WTC11 (cell line): ENCODE data around the gene PTPRJ. TPM values are rescaled to one million over a fixed set of nuclear protein-coding genes. Genes with fewer than 3 reads are reported as not detected.

Experiments used
- ATAC-seq: fragments of 200-7000 bp; cut with Tn5 transposase; 2 replicates; pipeline ENCODE4 v1.10.0; 2021; ENCODE audit warnings: mild to moderate bottlenecking, moderate library complexity
- CTCF ChIA-PET: fragments of 300-600 bp; sonication (Branson Sonifier 250); formaldehyde crosslinking; loops from one replicate; lab custom pipeline; 2021; ENCODE audit warnings: antibody characterized with exemption; lab: Charles Lee
- POLR2A ChIA-PET: fragments of 350-600 bp; sonication (Branson Sonifier 250); formaldehyde crosslinking; loops from one replicate; lab custom pipeline; 2021; ENCODE audit warnings: antibody characterized with exemption; lab: Charles Lee
- DNase-seq: peaks from one replicate; pipeline ENCODE4 v3.0.0; 2021; ENCODE audit warnings: low spot score
- H3K27ac Mint-ChIP-seq: 2 replicates; pipeline ENCODE4 v1.8.0; 2021; ENCODE audit warnings: mixed read lengths
- H3K27me3 Mint-ChIP-seq: 2 replicates; pipeline ENCODE4 v1.8.0; 2021; ENCODE audit warnings: low read depth, mild to moderate bottlenecking, moderate library complexity, mixed read lengths
- H3K36me3 Mint-ChIP-seq: 2 replicates; pipeline ENCODE4 v1.8.0; 2021; ENCODE audit warnings: mixed read lengths
- H3K4me1 Mint-ChIP-seq: 2 replicates; pipeline ENCODE4 v1.8.0; 2022; ENCODE audit warnings: mixed read lengths
- H3K4me3 Mint-ChIP-seq: 2 replicates; pipeline ENCODE4 v1.8.0; 2021; ENCODE audit warnings: mild to moderate bottlenecking, moderate library complexity, mixed read lengths
- H3K9me3 Mint-ChIP-seq: 2 replicates; pipeline ENCODE4 v1.8.0; 2021; ENCODE audit warnings: mixed read lengths
- CDX4 ChIP-seq: fragments of 250-450 bp; sonication (Bioruptor Pico); IDR thresholded peaks from 2 replicates; pipeline ENCODE4 v1.9.0; 2021; ENCODE audit warnings: moderate library complexity, mild to moderate bottlenecking, inconsistent platforms, borderline replicate concordance
- CREB1 ChIP-seq: sonication (generic); formaldehyde crosslinking; IDR thresholded peaks from 2 replicates; pipeline ENCODE4 v1.8.0; 2023; ENCODE audit warnings: mild to moderate bottlenecking, missing genetic modification reagents
- CTCF ChIP-seq: fragments of 200-600 bp; IDR thresholded peaks from 2 replicates; pipeline ENCODE4 v1.8.0; 2022; ENCODE audit warnings: antibody characterized with exemption
- ETV6 ChIP-seq: sonication (generic); formaldehyde crosslinking; IDR thresholded peaks from 2 replicates; pipeline ENCODE4 v1.8.1; 2022; ENCODE audit warnings: mild to moderate bottlenecking, missing genetic modification reagents
- RELA ChIP-seq: sonication (generic); formaldehyde crosslinking; IDR thresholded peaks from 2 replicates; pipeline ENCODE4 v1.8.1; 2022; ENCODE audit warnings: missing genetic modification reagents, mild to moderate bottlenecking, borderline replicate concordance
- SMAD4 ChIP-seq: sonication (generic); formaldehyde crosslinking; IDR thresholded peaks from 2 replicates; pipeline ENCODE4 v1.8.0; 2022; ENCODE audit warnings: mild to moderate bottlenecking, missing genetic modification reagents
- SP1 ChIP-seq: sonication (generic); formaldehyde crosslinking; conservative IDR thresholded peaks from 2 replicates; pipeline ENCODE4 v1.8.1; 2022; ENCODE audit warnings: missing genetic modification reagents
- TCF7 ChIP-seq: sonication (generic); formaldehyde crosslinking; IDR thresholded peaks from 2 replicates; pipeline ENCODE4 v1.8.0; 2022; ENCODE audit warnings: mild to moderate bottlenecking, low read depth, missing genetic modification reagents, moderate library complexity
- TEAD1 ChIP-seq: sonication (generic); formaldehyde crosslinking; IDR thresholded peaks from 2 replicates; pipeline ENCODE4 v1.8.0; 2022; ENCODE audit warnings: mild to moderate bottlenecking, missing genetic modification reagents
- ZNF138 ChIP-seq: sonication (generic); formaldehyde crosslinking; conservative IDR thresholded peaks from 2 replicates; pipeline ENCODE4 v1.8.1; 2022; ENCODE audit warnings: mild to moderate bottlenecking, moderate library complexity, missing genetic modification reagents
- ZNF219 ChIP-seq: sonication (generic); formaldehyde crosslinking; IDR thresholded peaks from 2 replicates; pipeline ENCODE4 v1.8.0; 2023; ENCODE audit warnings: missing genetic modification reagents, mild to moderate bottlenecking, borderline replicate concordance
- total RNA-seq: library from RNA; stranded (reverse); gene quantifications from 3 replicates; pipeline ENCODE4 v1.2.3, GENCODE V29; 2021
- TF ChIP-seq, protein P1 (sequence below): fragments of 250-450 bp; sonication (Bioruptor Pico); IDR thresholded peaks from 2 replicates; pipeline ENCODE4 v1.9.0; 2021; ENCODE audit warnings: mild to moderate bottlenecking, borderline replicate concordance
- TF ChIP-seq, protein P2 (sequence below): fragments of 250-450 bp; sonication (Bioruptor Pico); IDR thresholded peaks from 2 replicates; pipeline ENCODE4 v1.9.0; 2021; ENCODE audit warnings: mild to moderate bottlenecking
- TF ChIP-seq, protein P3 (sequence below): fragments of 250-450 bp; sonication (Bioruptor Pico); conservative IDR thresholded peaks from 2 replicates; pipeline ENCODE4 v1.9.0; 2021; ENCODE audit warnings: mild to moderate bottlenecking
- TF ChIP-seq, protein P4 (sequence below): sonication (generic); formaldehyde crosslinking; conservative IDR thresholded peaks from 2 replicates; pipeline ENCODE4 v1.8.1; 2022; ENCODE audit warnings: mild to moderate bottlenecking, missing genetic modification reagents
- TF ChIP-seq, protein P5 (sequence below): sonication (generic); formaldehyde crosslinking; IDR thresholded peaks from 2 replicates; pipeline ENCODE4 v1.8.1; 2023; ENCODE audit warnings: mild to moderate bottlenecking, missing genetic modification reagents

PTPRJ gene
- total RNA-seq, 1 experiment from 2014 or later = 19.5 TPM

DNA sequence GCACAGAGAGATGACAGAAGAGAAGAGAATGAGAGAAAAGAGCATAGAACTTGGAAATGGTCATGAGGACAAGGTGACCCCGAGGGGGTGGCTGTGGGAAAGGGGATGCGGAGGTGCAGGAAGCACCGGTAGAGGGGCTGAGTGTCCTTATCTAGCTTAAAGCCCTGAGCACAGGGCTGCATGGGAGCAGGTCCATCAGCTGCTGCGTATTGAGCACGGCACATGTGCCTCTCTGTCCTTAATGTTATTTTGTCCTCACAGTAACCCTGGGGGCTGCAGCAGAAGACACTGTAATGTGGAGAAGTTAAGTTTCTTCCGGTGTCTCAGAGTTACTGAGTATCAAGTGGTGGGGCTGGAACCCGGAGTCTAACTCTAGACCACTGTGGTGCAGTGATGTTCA, 141.9 kb downstream of the PTPRJ start (continued):
- no peak for TF ChIP-seq ZNF138

DNA sequence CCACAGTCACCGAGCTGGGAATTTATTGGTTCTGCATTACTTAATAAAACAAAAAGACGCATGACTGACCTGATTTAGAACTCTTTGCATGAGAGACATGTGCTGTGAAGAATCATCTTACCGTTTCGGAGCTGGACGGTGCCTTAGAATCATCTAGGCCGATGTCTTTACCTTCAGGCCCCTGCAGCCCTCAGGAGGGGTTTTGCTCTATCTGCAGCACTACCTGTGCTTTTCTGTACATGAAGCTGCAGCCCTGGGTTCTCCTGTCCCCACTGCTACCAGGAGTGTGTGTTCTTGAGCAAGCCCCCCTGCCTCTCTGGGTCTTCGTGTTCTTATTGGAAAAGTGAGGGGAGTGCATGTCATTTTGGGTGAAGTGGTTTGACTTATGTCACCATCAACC, 142.3 kb downstream of the PTPRJ start:
- ChIA-PET POLR2A (no interaction called here), CTCF (interaction anchor here (1.6 kb wide), 1 partner anchor 13 kb away, joined by 8 read pairs; no protein-coding TSS in a partner anchor)
- Mint-ChIP-seq H3K27ac (no peak overlapping the region), H3K4me1 (peaks cover 6% of the 10 kb centered on the region), H3K4me3 (no peak overlapping the region), H3K36me3 (peaks cover 15% of the 10 kb centered on the region), H3K27me3 (no peaks in the 10 kb centered on the region), H3K9me3 (no peaks in the 10 kb centered on the region)
- DNase-seq (no peak), ATAC-seq (no peak)
- TF ChIP-seq ZNF219 = no peak
- no peak for TF ChIP-seq CDX4 (CRISPR knock-in tag)
- no peak for TF ChIP-seq ZNF138
- no peak for TF ChIP-seq CREB1 (CRISPR knock-in tag)
- TF ChIP-seq, protein P1, sequence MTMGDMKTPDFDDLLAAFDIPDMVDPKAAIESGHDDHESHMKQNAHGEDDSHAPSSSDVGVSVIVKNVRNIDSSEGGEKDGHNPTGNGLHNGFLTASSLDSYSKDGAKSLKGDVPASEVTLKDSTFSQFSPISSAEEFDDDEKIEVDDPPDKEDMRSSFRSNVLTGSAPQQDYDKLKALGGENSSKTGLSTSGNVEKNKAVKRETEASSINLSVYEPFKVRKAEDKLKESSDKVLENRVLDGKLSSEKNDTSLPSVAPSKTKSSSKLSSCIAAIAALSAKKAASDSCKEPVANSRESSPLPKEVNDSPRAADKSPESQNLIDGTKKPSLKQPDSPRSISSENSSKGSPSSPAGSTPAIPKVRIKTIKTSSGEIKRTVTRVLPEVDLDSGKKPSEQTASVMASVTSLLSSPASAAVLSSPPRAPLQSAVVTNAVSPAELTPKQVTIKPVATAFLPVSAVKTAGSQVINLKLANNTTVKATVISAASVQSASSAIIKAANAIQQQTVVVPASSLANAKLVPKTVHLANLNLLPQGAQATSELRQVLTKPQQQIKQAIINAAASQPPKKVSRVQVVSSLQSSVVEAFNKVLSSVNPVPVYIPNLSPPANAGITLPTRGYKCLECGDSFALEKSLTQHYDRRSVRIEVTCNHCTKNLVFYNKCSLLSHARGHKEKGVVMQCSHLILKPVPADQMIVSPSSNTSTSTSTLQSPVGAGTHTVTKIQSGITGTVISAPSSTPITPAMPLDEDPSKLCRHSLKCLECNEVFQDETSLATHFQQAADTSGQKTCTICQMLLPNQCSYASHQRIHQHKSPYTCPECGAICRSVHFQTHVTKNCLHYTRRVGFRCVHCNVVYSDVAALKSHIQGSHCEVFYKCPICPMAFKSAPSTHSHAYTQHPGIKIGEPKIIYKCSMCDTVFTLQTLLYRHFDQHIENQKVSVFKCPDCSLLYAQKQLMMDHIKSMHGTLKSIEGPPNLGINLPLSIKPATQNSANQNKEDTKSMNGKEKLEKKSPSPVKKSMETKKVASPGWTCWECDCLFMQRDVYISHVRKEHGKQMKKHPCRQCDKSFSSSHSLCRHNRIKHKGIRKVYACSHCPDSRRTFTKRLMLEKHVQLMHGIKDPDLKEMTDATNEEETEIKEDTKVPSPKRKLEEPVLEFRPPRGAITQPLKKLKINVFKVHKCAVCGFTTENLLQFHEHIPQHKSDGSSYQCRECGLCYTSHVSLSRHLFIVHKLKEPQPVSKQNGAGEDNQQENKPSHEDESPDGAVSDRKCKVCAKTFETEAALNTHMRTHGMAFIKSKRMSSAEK (CRISPR knock-in tag) = no peak
- no peak for TF ChIP-seq TCF7
- no peak for TF ChIP-seq ETV6 (CRISPR knock-in tag)
- TF ChIP-seq, protein P2, sequence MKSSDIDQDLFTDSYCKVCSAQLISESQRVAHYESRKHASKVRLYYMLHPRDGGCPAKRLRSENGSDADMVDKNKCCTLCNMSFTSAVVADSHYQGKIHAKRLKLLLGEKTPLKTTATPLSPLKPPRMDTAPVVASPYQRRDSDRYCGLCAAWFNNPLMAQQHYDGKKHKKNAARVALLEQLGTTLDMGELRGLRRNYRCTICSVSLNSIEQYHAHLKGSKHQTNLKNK (CRISPR knock-in tag) = no peak
- TF ChIP-seq, protein P3, sequence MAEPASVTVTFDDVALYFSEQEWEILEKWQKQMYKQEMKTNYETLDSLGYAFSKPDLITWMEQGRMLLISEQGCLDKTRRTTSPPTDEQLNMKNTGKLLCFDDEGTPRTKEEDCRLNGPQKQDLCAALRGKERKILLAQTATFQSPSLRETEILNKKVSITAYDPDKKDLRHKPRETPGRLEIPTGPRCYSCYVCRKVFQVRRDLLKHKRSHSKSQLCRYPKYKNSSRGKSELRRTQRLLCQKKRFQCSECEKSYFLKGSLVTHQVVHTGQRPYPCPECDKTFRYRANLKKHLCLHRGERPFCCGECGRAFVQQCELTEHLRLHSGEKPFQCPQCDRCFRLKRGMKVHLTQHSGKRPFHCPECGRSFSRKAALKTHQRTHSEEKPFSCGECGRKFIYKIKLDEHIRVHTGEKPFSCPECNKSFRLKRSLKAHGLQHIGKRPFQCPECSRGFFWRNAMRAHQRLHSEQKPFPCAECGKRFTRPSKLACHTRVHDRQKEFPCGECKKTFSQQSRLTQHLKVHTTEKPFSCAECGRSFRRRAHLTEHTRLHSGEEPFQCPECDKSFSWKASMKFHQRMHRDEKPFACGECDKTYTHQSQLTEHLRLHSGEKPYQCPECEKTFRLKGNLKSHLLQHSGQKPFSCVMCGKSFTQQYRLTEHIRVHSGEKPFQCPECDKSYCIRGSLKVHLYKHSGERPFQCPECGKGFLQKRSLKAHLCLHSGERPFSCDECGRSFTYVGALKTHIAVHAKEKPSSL (CRISPR knock-in tag) = no peak
- no peak for TF ChIP-seq TEAD1 (CRISPR knock-in tag)

DNA sequence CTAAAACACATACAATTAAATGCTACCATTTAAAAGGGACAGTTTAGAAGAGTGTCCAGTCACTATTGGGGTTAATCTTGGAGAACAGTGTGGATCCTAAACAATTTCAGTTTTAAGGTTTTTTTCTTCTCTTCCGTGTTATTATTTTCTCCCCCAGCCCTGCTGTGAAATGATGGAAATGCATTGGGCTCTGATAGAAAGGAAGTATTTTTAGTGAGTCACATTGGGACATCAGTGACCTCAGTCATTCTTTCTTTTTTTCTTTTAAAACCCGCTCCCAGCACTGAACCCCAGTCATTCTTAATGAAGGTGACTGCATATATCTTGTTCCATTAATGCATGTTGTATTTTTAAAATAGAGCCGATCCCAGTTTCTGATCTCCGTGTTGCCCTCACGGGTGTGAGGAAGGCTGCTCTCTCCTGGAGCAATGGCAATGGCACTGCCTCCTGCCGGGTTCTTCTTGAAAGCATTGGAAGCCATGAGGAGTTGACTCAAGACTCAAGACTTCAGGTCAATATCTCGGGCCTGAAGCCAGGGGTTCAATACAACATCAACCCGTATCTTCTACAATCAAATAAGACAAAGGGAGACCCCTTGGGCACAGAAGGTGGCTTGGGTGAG, 143.0 kb downstream of the PTPRJ start:
- ATAC-seq (no peak), DNase-seq (no peak)
- ChIA-PET CTCF (no interaction called here), POLR2A (no interaction called here)
- Mint-ChIP-seq H3K36me3 (peaks cover 20% of the 10 kb centered on the region), H3K9me3 (no peaks in the 10 kb centered on the region), H3K4me1 (peaks cover 6% of the 10 kb centered on the region), H3K27ac (no peak overlapping the region), H3K4me3 (no peak overlapping the region), H3K27me3 (no peaks in the 10 kb centered on the region)
- TF ChIP-seq SP1 = no peak
- TF ChIP-seq, protein P4, sequence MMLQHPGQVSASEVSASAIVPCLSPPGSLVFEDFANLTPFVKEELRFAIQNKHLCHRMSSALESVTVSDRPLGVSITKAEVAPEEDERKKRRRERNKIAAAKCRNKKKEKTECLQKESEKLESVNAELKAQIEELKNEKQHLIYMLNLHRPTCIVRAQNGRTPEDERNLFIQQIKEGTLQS (CRISPR knock-in tag) = no peak
- no peak for TF ChIP-seq TCF7
- TF ChIP-seq, protein P5, sequence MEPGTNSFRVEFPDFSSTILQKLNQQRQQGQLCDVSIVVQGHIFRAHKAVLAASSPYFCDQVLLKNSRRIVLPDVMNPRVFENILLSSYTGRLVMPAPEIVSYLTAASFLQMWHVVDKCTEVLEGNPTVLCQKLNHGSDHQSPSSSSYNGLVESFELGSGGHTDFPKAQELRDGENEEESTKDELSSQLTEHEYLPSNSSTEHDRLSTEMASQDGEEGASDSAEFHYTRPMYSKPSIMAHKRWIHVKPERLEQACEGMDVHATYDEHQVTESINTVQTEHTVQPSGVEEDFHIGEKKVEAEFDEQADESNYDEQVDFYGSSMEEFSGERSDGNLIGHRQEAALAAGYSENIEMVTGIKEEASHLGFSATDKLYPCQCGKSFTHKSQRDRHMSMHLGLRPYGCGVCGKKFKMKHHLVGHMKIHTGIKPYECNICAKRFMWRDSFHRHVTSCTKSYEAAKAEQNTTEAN (CRISPR knock-in tag) = no peak
- no peak for TF ChIP-seq ZNF138
- no peak for TF ChIP-seq CTCF
- TF ChIP-seq RELA (CRISPR knock-in tag) = no peak
- TF ChIP-seq, protein P2 (CRISPR knock-in tag) = no peak
- no peak for TF ChIP-seq SMAD4 (CRISPR knock-in tag)
- TF ChIP-seq, protein P3 (CRISPR knock-in tag) = no peak
